Neural progenitor cell (in vitro differentiated cells): ENCODE data around the gene ERBB4. TPM values are rescaled to one million over a fixed set of nuclear protein-coding genes. Genes with fewer than 3 reads are reported as not detected.
A peak's percentile ranks its signal among the peaks of the same experiment; 100 is the strongest.

Source experiments
- DNase-seq: peaks from one replicate; pipeline ENCODE4 v3.0.0-alpha.2; 2016; ENCODE audit warnings: low spot score
- H2AFZ ChIP-seq: fragments of 200-600 bp; sonication (generic); replicated peaks from 2 replicates; pipeline ENCODE4 v1.6.1; 2016; ENCODE audit warnings: antibody characterized with exemption
- H3F3A ChIP-seq: fragments of 200-600 bp; sonication (generic); 2 replicates; pipeline ENCODE4 v1.6.1; 2016; ENCODE audit warnings: antibody characterized with exemption, low read depth
- H3K27ac ChIP-seq: fragments of 200-600 bp; sonication (generic); 2 replicates; pipeline ENCODE4 v1.5.1; 2016; ENCODE audit warnings: mild to moderate bottlenecking
- H3K27me3 ChIP-seq: fragments of 200-600 bp; sonication (generic); 2 replicates; pipeline ENCODE4 v1.6.1; 2016; ENCODE audit warnings: mild to moderate bottlenecking, moderate library complexity
- H3K36me3 ChIP-seq: fragments of 200-600 bp; sonication (generic); 2 replicates; pipeline ENCODE4 v1.5.1; 2016
- H3K4me1 ChIP-seq: fragments of 200-600 bp; sonication (generic); 2 replicates; pipeline ENCODE4 v1.6.1; 2016; ENCODE audit warnings: mixed run types
- H3K4me2 ChIP-seq: fragments of 200-600 bp; sonication (generic); 2 replicates; pipeline ENCODE4 v1.6.1; 2016
- H3K4me3 ChIP-seq: fragments of 200-600 bp; sonication (generic); 2 replicates; pipeline ENCODE4 v1.5.1; 2016
- H3K79me2 ChIP-seq: fragments of 200-600 bp; sonication (generic); 2 replicates; pipeline ENCODE4 v1.6.1; 2016; ENCODE audit warnings: low read depth
- H3K9ac ChIP-seq: fragments of 200-600 bp; sonication (generic); 2 replicates; pipeline ENCODE4 v1.6.1; 2016
- H3K9me3 ChIP-seq: fragments of 200-600 bp; sonication (generic); 2 replicates; pipeline ENCODE4 v1.5.1; 2016; ENCODE audit warnings: low read depth
- H4K20me1 ChIP-seq: fragments of 200-600 bp; sonication (generic); 2 replicates; pipeline ENCODE4 v1.6.1; 2016; ENCODE audit warnings: low read depth
- H3K27ac Mint-ChIP-seq: 3 replicates; pipeline ENCODE4 v1.8.0; 2021; ENCODE audit warnings: mixed read lengths
- H3K27me3 Mint-ChIP-seq: 2 replicates; pipeline ENCODE4 v1.8.0; 2022; ENCODE audit warnings: low read depth, mild to moderate bottlenecking, inconsistent platforms, moderate library complexity, mixed read lengths; ENCODE audit not compliant: insufficient read depth
- H3K36me3 Mint-ChIP-seq: 3 replicates; pipeline ENCODE4 v1.8.0; 2021; ENCODE audit warnings: mixed read lengths
- H3K4me1 Mint-ChIP-seq: 3 replicates; pipeline ENCODE4 v1.8.0; 2021; ENCODE audit warnings: mixed read lengths
- H3K4me3 Mint-ChIP-seq: 3 replicates; pipeline ENCODE4 v1.8.0; 2021; ENCODE audit warnings: mild to moderate bottlenecking, moderate library complexity, mixed read lengths
- H3K9me3 Mint-ChIP-seq: 3 replicates; pipeline ENCODE4 v1.8.0; 2020; ENCODE audit warnings: mixed read lengths
- EZH2 ChIP-seq: fragments of 200-600 bp; sonication (generic); IDR thresholded peaks from 2 replicates; pipeline ENCODE4 v1.6.1; 2017; ENCODE audit warnings: antibody characterized with exemption, mild to moderate bottlenecking, moderate library complexity
- EZH2phosphoT487 ChIP-seq: fragments of 200-600 bp; sonication (generic); IDR thresholded peaks from 2 replicates; pipeline ENCODE4 v1.6.1; 2017; ENCODE audit warnings: antibody characterized with exemption
- total RNA-seq: library from RNA; depleted of rRNA; stranded (reverse); fragments of >200 nt; gene quantifications from 2 replicates; pipeline ENCODE4 v1.2.3, GENCODE V29; 2015; ENCODE audit warnings: low replicate concordance
- TF ChIP-seq, protein P1 (sequence below): fragments of 200-600 bp; sonication (generic); IDR thresholded peaks from 2 replicates; pipeline ENCODE4 v1.5.1; 2017; ENCODE audit warnings: antibody characterized with exemption, mild to moderate bottlenecking

Gene ERBB4
- total RNA-seq, 1 donor from 2014 or later, result 1.5 TPM

DNA sequence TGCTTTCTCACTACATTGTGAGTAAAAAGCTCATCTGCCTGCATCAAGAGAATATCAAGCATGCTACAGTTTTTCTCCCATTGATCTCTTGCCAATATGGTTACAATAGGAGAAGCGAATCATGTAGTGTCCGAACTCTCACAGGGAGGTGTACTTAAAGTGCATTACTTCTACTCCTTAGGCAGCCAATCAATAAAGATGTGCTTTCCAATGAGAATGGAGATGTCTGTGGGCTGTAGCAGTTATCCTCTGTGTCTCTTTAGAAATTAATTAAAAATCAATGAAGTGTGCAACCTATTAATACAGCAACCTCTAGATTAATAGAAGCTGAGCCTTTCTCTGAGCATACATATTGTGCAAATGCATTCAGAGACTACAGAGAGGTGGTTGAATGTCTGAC lies 1098.5 kb downstream of the ERBB4 start:
- Mint-ChIP-seq H3K4me3 (no peak overlapping the region), H3K27me3 (no peaks in the 10 kb centered on the region), H3K4me1 (peaks cover 23% of the 10 kb centered on the region), H3K9me3 (no peaks in the 10 kb centered on the region), H3K36me3 (peaks cover under 1% of the 10 kb centered on the region), H3K27ac (no peak overlapping the region)
- H3K9me3 ChIP-seq, result no peaks in the 10 kb centered on the region
- H3K79me2 ChIP-seq, result no peaks in the 10 kb centered on the region
- no peaks in the 10 kb centered on the region for H3K27me3 ChIP-seq
- no peak overlapping the region for H3K4me2 ChIP-seq
- no peaks in the 10 kb centered on the region for H3F3A ChIP-seq
- no peak overlapping the region for H3K4me3 ChIP-seq
- TF ChIP-seq EZH2phosphoT487, result no peak
- TF ChIP-seq, protein P1, sequence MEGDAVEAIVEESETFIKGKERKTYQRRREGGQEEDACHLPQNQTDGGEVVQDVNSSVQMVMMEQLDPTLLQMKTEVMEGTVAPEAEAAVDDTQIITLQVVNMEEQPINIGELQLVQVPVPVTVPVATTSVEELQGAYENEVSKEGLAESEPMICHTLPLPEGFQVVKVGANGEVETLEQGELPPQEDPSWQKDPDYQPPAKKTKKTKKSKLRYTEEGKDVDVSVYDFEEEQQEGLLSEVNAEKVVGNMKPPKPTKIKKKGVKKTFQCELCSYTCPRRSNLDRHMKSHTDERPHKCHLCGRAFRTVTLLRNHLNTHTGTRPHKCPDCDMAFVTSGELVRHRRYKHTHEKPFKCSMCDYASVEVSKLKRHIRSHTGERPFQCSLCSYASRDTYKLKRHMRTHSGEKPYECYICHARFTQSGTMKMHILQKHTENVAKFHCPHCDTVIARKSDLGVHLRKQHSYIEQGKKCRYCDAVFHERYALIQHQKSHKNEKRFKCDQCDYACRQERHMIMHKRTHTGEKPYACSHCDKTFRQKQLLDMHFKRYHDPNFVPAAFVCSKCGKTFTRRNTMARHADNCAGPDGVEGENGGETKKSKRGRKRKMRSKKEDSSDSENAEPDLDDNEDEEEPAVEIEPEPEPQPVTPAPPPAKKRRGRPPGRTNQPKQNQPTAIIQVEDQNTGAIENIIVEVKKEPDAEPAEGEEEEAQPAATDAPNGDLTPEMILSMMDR, result no peak
- no peak for TF ChIP-seq EZH2
- H3K27ac ChIP-seq, result no peak overlapping the region
- no peak for DNase-seq
- H3K36me3 ChIP-seq, result no peaks in the 10 kb centered on the region
- no peaks in the 10 kb centered on the region for H4K20me1 ChIP-seq
- no peak overlapping the region for H2AFZ ChIP-seq
- no peak overlapping the region for H3K9ac ChIP-seq
- H3K4me1 ChIP-seq, result peaks cover 8% of the 10 kb centered on the region

DNA sequence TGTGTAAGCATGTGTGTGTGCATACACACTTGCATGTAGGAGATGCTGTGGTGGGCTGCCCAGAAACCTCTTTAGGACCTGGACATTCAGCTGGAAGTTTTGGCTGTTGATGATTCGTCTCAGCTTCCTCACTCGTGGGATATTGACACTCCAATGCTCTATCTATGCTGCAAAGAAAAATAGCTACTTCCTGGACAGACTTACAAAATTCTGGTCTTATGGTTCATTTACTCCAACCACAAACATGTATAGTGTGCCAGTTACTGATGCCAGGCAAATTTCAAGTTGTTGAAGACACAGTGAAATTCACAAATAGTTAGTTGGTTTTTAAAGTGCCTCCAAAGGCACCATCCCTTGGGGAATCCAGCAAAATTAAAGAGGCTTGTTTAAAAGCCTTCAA lies 1099.6 kb downstream of the ERBB4 start:
- no peaks in the 10 kb centered on the region for H4K20me1 ChIP-seq
- TF ChIP-seq EZH2, result no peak
- TF ChIP-seq, protein P1, result no peak
- TF ChIP-seq EZH2phosphoT487, result no peak
- no peak overlapping the region for H3K27ac ChIP-seq
- no peaks in the 10 kb centered on the region for H3K27me3 ChIP-seq
- no peaks in the 10 kb centered on the region for H3K9me3 Mint-ChIP-seq
- H3K4me1 ChIP-seq, result peaks cover 8% of the 10 kb centered on the region
- H3K9ac ChIP-seq, result no peak overlapping the region
- H3K27me3 Mint-ChIP-seq, result no peaks in the 10 kb centered on the region
- H3K27ac Mint-ChIP-seq, result peak overlapping the region; percentile 27
- peaks cover 23% of the 10 kb centered on the region for H3K4me1 Mint-ChIP-seq
- H3K36me3 Mint-ChIP-seq, result no peaks in the 10 kb centered on the region
- H3K36me3 ChIP-seq, result no peaks in the 10 kb centered on the region
- no peak overlapping the region for H2AFZ ChIP-seq
- no peaks in the 10 kb centered on the region for H3K9me3 ChIP-seq
- H3K4me3 Mint-ChIP-seq, result no peak overlapping the region
- H3K4me2 ChIP-seq, result no peak overlapping the region
- no peak overlapping the region for H3K4me3 ChIP-seq
- no peaks in the 10 kb centered on the region for H3K79me2 ChIP-seq
- DNase-seq, result no peak
- no peaks in the 10 kb centered on the region for H3F3A ChIP-seq

DNA sequence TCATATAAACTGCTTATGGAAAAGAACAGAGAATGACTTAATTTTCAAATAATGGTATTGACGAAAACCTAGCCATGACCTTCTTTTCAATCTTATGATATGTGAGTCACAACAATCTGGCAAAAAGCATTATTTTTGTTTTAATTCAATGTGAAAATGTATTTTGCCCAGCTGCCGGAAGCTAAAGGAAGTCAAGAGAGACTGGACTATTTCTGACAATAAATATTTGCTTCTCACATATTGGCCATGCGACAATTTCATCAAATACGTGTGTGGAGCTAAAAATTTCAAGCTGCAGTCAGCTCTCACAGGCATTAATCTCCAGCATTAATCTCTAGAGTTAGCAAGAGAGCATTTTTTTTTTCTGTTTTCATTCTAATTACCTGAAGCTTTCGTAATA lies 1101.2 kb downstream of the ERBB4 start:
- Histone ChIP-seq H3K9me3 (no peaks in the 10 kb centered on the region), H4K20me1 (no peaks in the 10 kb centered on the region), H3K4me3 (no peak overlapping the region), H3K27ac (no peak overlapping the region), H3K4me2 (no peak overlapping the region), H3K27me3 (no peaks in the 10 kb centered on the region), H3K36me3 (no peaks in the 10 kb centered on the region), H3K9ac (no peak overlapping the region), H3K4me1 (peaks cover 8% of the 10 kb centered on the region), H3K79me2 (no peaks in the 10 kb centered on the region), H3F3A (no peaks in the 10 kb centered on the region), H2AFZ (peak overlapping the region; percentile 83)
- TF ChIP-seq EZH2 (no peak), EZH2phosphoT487 (no peak)
- TF ChIP-seq, protein P1, result no peak
- DNase-seq, result no peak
- Mint-ChIP-seq H3K9me3 (no peaks in the 10 kb centered on the region), H3K27ac (no peak overlapping the region), H3K4me3 (no peak overlapping the region), H3K27me3 (no peaks in the 10 kb centered on the region), H3K36me3 (no peaks in the 10 kb centered on the region), H3K4me1 (peaks cover 23% of the 10 kb centered on the region)
